Activated gamma-delta T cell (primary cell): ENCODE measurements around the gene MYOC.
"Not testable (repeated sequence)": the region's sequence is repeated elsewhere in the genome, so short reads cannot be mapped to it uniquely, and the experiment has no call there.

ENCODE experiments used
- DNase-seq: peaks from one replicate; lab custom pipeline; 2025; lab: John Stamatoyannopoulos, UW

The MYOC gene

GRCh38 chr1:171606402-171606941 lies 46.0 kb downstream of the MYOC start:
- no peak for DNase-seq

GRCh38 chr1:171603042-171603441 lies 49.4 kb downstream of the MYOC start:
- DNase-seq = not testable (repeated sequence)

GRCh38 chr1:171600862-171601261 lies 51.6 kb downstream of the MYOC start:
- DNase-seq = no peak

GRCh38 chr1:171600310-171600709 lies 52.2 kb downstream of the MYOC start:
- not testable (repeated sequence) for DNase-seq

GRCh38 chr1:171597203-171597602 lies 55.3 kb downstream of the MYOC start:
- no peak for DNase-seq

- no peak for DNase-seq
Observed at GRCh38 chr1:171596705-171597104, 55.8 kb downstream of the MYOC start.

- DNase-seq = no peak
Observed at GRCh38 chr1:171596119-171596518, 56.4 kb downstream of the MYOC start.

GRCh38 chr1:171595324-171595723 lies 57.2 kb downstream of the MYOC start:
- no peak for DNase-seq

GRCh38 chr1:171590022-171590421 lies 62.5 kb downstream of the MYOC start:
- no peak for DNase-seq

- DNase-seq = no peak
Observed at GRCh38 chr1:171588230-171588629, 64.3 kb downstream of the MYOC start.

- DNase-seq = no peak
Observed at GRCh38 chr1:171585715-171586114, 66.8 kb downstream of the MYOC start.
